HepG2 (cell line): ENCODE data around the gene NTN5. TPM values are rescaled to one million over a fixed set of nuclear protein-coding genes. Genes with fewer than 3 reads are reported as not detected.

ENCODE experiments used
- ARNTL ChIP-seq: sonication (generic); formaldehyde crosslinking; IDR thresholded peaks from 2 replicates; pipeline ENCODE4 v1.4.0; 2020; ENCODE audit warnings: mild to moderate bottlenecking, missing genetic modification reagents
- ATF1 ChIP-seq: IDR thresholded peaks from 2 replicates; pipeline ENCODE4 v1.6.1; 2016; ENCODE audit warnings: mild to moderate bottlenecking, control low read depth
- BRCA1 ChIP-seq: sonication (generic); formaldehyde crosslinking; IDR thresholded peaks from 2 replicates; pipeline ENCODE4 v1.4.0; 2020; ENCODE audit warnings: missing genetic modification reagents
- FOSL2 ChIP-seq: sonication (generic); formaldehyde crosslinking; IDR thresholded peaks from 2 replicates; pipeline ENCODE4 v1.4.0; 2020; ENCODE audit warnings: missing genetic modification reagents
- GATAD1 ChIP-seq: IDR thresholded peaks from 2 replicates; pipeline ENCODE4 v1.6.1; 2016; ENCODE audit warnings: missing genetic modification reagents, missing compliant biosample characterization
- HOXA3 ChIP-seq: sonication (generic); formaldehyde crosslinking; IDR thresholded peaks from 2 replicates; pipeline ENCODE4 v1.5.0; 2020; ENCODE audit warnings: missing genetic modification reagents
- KDM1A ChIP-seq: IDR thresholded peaks from 2 replicates; pipeline ENCODE4 v1.6.1; 2016; ENCODE audit warnings: missing compliant biosample characterization
- NKX3-1 ChIP-seq: sonication (generic); formaldehyde crosslinking; IDR thresholded peaks from 2 replicates; pipeline ENCODE4 v1.5.0; 2020; ENCODE audit warnings: missing genetic modification reagents
- POLR2A ChIP-seq, 2 experiments: IDR thresholded peaks; 2 replicates each; pipeline ENCODE4 v1.6.1; 2011; ENCODE audit warnings: low read depth in 2 of 2, low read length in 2 of 2, mild to moderate bottlenecking in 1 of 2, moderate library complexity in 1 of 2; ENCODE audit not compliant: insufficient read depth in 1 of 2
- REXO4 ChIP-seq: sonication (generic); formaldehyde crosslinking; IDR thresholded peaks from 2 replicates; pipeline ENCODE4 v1.8.0; 2022; ENCODE audit warnings: missing genetic modification reagents, mild to moderate bottlenecking, borderline replicate concordance
- SMAD1 ChIP-seq: sonication (generic); formaldehyde crosslinking; IDR thresholded peaks from 2 replicates; pipeline ENCODE4 v1.4.0; 2020; ENCODE audit warnings: missing genetic modification reagents, low read depth, mild to moderate bottlenecking, borderline replicate concordance
- SPEN ChIP-seq: sonication (generic); formaldehyde crosslinking; IDR thresholded peaks from 2 replicates; pipeline ENCODE4 v1.5.1; 2020; ENCODE audit warnings: low read depth, mild to moderate bottlenecking, missing genetic modification reagents
- THYN1 ChIP-seq: sonication (generic); formaldehyde crosslinking; IDR thresholded peaks from 2 replicates; pipeline ENCODE4 v1.8.1; 2023; ENCODE audit warnings: low read depth, mild to moderate bottlenecking, moderate library complexity, missing genetic modification reagents, borderline replicate concordance
- YY1 ChIP-seq: IDR thresholded peaks from 2 replicates; pipeline ENCODE4 v1.6.1; 2011; ENCODE audit warnings: low read length, low read depth, moderate library complexity, mild to moderate bottlenecking; ENCODE audit not compliant: insufficient read depth, insufficient replicate concordance
- ZNF589 ChIP-seq: sonication (generic); formaldehyde crosslinking; conservative IDR thresholded peaks from 2 replicates; pipeline ENCODE4 v1.8.0; 2022; ENCODE audit warnings: mild to moderate bottlenecking, moderate library complexity, missing genetic modification reagents
- ZNF670 ChIP-seq: sonication (generic); formaldehyde crosslinking; IDR thresholded peaks from 2 replicates; pipeline ENCODE4 v1.8.0; 2022; ENCODE audit warnings: mild to moderate bottlenecking, missing genetic modification reagents, borderline replicate concordance
- polyA plus RNA-seq, 8 experiments: library from polyadenylated mRNA; depleted of rRNA in 3 of 8; stranded (reverse) in 7 of 8; unstranded in 1 of 8; fragments of >200 nt; fragmentation: Illumina TruSeq in 4 of 8; extraction: Trizol in 4 of 8; gene quantifications; 2 replicates each; pipeline versions ENCODE4 v1.2.1 to v1.2.3, GENCODE V29; 2011 to 2016; ENCODE audit warnings: low read depth in 4 of 8, missing spikeins in 1 of 8, mixed read lengths in 1 of 8; ENCODE audit not compliant: insufficient read depth in 1 of 8
- total RNA-seq, 5 experiments: library from RNA; depleted of rRNA; stranded (reverse); fragments of >200 nt; fragmentation: Illumina TruSeq; extraction: Trizol; gene quantifications; 2 replicates each; pipeline ENCODE4 v1.2.3, GENCODE V29; 2016; ENCODE audit warnings: low read depth in 1 of 5
- TF ChIP-seq, protein P1 (sequence below): sonication (generic); formaldehyde crosslinking; IDR thresholded peaks from 2 replicates; pipeline ENCODE4 v1.9.0; 2021; ENCODE audit warnings: missing genetic modification reagents, mild to moderate bottlenecking, borderline replicate concordance
- TF ChIP-seq, protein P2 (sequence below): sonication (generic); formaldehyde crosslinking; IDR thresholded peaks from 2 replicates; pipeline ENCODE4 v1.4.0; 2020; ENCODE audit warnings: missing genetic modification reagents
- TF ChIP-seq, protein P3 (sequence below), 2 experiments: fragments of 450-650 bp in 1 of 2; sonication (generic) in 1 of 2; formaldehyde crosslinking; IDR thresholded peaks; 2 replicates each; pipeline versions ENCODE4 v1.5.0 to v1.8.0; 2020 to 2022; ENCODE audit warnings: mild to moderate bottlenecking in 1 of 2, missing genetic modification reagents in 1 of 2
- TF ChIP-seq, protein P4 (sequence below): sonication (generic); formaldehyde crosslinking; IDR thresholded peaks from 2 replicates; pipeline ENCODE4 v1.4.0; 2020; ENCODE audit warnings: missing genetic modification reagents, borderline replicate concordance
- TF ChIP-seq, protein P5 (sequence below): sonication (generic); formaldehyde crosslinking; IDR thresholded peaks from 2 replicates; pipeline ENCODE4 v1.8.0; 2023; ENCODE audit warnings: mild to moderate bottlenecking, missing genetic modification reagents

Gene NTN5
- total and polyA plus RNA-seq, 2 of the 13 experiments (the other 11 are each of a cell fraction or from before 2014, with no cell fraction given): 0.05 TPM; not detected in 1

DNA sequence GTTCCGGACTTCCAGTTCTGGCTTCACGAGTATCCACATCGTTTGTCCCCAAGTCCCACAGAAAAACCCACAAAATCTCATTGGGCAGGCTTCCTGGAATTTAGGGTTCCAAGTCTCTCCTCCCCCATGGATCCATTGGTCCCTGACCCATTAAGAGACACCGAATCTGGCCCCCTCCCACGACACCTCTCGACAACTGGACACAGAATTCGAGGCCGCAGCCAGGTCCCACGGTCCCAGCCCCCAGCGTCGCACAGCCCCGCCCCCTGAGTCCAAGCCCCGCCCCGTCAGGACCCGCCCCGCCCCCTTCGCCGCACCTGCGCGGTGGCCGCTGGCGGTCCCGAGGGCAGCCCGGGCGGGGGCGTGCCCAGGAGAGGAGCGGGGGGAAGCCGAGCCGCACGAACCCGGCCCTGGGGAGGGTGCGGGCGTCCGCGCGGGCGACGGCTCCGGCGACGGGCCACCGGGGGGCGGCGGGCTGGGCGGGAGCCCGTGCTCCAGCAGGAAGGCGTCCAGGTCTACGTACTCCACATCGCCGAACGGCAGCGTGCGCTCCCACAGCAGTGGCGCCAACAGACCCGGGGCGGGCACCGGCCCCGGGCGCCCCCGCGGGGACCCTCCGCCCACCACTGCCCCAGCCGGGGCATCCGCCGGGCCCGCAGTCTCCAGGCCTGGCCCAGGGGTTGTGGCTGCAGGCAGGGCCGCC lies 37.4 kb downstream of the NTN5 start (continued):
- TF ChIP-seq SPEN (CRISPR knock-in tag): 0 out of 2 replicates have a peak, but pooled peaks have one; percentile 46
- TF ChIP-seq, protein P1, sequence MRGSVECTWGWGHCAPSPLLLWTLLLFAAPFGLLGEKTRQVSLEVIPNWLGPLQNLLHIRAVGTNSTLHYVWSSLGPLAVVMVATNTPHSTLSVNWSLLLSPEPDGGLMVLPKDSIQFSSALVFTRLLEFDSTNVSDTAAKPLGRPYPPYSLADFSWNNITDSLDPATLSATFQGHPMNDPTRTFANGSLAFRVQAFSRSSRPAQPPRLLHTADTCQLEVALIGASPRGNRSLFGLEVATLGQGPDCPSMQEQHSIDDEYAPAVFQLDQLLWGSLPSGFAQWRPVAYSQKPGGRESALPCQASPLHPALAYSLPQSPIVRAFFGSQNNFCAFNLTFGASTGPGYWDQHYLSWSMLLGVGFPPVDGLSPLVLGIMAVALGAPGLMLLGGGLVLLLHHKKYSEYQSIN (CRISPR knock-in tag): no peak
- TF ChIP-seq KDM1A (CRISPR knock-in tag): no peak
- TF ChIP-seq NKX3-1: no peak
- TF ChIP-seq YY1: peak; percentile 24
- TF ChIP-seq REXO4: no peak
- TF ChIP-seq BRCA1 (CRISPR knock-in tag): no peak
- TF ChIP-seq ATF1: no peak
- TF ChIP-seq ZNF670 (CRISPR knock-in tag): no peak
- no peak for TF ChIP-seq ARNTL (CRISPR knock-in tag)
- TF ChIP-seq, protein P2, sequence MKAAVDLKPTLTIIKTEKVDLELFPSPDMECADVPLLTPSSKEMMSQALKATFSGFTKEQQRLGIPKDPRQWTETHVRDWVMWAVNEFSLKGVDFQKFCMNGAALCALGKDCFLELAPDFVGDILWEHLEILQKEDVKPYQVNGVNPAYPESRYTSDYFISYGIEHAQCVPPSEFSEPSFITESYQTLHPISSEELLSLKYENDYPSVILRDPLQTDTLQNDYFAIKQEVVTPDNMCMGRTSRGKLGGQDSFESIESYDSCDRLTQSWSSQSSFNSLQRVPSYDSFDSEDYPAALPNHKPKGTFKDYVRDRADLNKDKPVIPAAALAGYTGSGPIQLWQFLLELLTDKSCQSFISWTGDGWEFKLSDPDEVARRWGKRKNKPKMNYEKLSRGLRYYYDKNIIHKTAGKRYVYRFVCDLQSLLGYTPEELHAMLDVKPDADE: no peak
- no peak for TF ChIP-seq FOSL2 (CRISPR knock-in tag)
- TF ChIP-seq, protein P3, sequence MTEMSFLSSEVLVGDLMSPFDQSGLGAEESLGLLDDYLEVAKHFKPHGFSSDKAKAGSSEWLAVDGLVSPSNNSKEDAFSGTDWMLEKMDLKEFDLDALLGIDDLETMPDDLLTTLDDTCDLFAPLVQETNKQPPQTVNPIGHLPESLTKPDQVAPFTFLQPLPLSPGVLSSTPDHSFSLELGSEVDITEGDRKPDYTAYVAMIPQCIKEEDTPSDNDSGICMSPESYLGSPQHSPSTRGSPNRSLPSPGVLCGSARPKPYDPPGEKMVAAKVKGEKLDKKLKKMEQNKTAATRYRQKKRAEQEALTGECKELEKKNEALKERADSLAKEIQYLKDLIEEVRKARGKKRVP (CRISPR knock-in tag; IDR thresholded peaks at IDR 0.05): no peak
- TF ChIP-seq, protein P4, sequence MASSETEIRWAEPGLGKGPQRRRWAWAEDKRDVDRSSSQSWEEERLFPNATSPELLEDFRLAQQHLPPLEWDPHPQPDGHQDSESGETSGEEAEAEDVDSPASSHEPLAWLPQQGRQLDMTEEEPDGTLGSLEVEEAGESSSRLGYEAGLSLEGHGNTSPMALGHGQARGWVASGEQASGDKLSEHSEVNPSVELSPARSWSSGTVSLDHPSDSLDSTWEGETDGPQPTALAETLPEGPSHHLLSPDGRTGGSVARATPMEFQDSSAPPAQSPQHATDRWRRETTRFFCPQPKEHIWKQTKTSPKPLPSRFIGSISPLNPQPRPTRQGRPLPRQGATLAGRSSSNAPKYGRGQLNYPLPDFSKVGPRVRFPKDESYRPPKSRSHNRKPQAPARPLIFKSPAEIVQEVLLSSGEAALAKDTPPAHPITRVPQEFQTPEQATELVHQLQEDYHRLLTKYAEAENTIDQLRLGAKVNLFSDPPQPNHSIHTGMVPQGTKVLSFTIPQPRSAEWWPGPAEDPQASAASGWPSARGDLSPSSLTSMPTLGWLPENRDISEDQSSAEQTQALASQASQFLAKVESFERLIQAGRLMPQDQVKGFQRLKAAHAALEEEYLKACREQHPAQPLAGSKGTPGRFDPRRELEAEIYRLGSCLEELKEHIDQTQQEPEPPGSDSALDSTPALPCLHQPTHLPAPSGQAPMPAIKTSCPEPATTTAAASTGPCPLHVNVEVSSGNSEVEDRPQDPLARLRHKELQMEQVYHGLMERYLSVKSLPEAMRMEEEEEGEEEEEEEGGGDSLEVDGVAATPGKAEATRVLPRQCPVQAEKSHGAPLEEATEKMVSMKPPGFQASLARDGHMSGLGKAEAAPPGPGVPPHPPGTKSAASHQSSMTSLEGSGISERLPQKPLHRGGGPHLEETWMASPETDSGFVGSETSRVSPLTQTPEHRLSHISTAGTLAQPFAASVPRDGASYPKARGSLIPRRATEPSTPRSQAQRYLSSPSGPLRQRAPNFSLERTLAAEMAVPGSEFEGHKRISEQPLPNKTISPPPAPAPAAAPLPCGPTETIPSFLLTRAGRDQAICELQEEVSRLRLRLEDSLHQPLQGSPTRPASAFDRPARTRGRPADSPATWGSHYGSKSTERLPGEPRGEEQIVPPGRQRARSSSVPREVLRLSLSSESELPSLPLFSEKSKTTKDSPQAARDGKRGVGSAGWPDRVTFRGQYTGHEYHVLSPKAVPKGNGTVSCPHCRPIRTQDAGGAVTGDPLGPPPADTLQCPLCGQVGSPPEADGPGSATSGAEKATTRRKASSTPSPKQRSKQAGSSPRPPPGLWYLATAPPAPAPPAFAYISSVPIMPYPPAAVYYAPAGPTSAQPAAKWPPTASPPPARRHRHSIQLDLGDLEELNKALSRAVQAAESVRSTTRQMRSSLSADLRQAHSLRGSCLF (CRISPR knock-in tag): no peak
- TF ChIP-seq, protein P5, sequence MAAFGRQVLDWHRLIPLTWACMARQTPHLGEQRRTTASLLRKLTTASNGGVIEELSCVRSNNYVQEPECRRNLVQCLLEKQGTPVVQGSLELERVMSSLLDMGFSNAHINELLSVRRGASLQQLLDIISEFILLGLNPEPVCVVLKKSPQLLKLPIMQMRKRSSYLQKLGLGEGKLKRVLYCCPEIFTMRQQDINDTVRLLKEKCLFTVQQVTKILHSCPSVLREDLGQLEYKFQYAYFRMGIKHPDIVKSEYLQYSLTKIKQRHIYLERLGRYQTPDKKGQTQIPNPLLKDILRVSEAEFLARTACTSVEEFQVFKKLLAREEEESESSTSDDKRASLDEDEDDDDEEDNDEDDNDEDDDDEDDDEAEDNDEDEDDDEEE (CRISPR knock-in tag): 0 out of 2 replicates have a peak, but pooled peaks have one; percentile 59
- TF ChIP-seq THYN1 (CRISPR knock-in tag): no peak
- no peak; the same call in 1 of the 2 replicates for TF ChIP-seq HOXA3 (CRISPR knock-in tag)
- no peak for TF ChIP-seq SMAD1 (CRISPR knock-in tag)
- peak; percentile 59 to 85 for TF ChIP-seq POLR2A (IDR thresholded peaks at IDR 0.05; ENCODE audit: insufficient read depth in 1 of 2, low read depth in 2 of 2, low read length in 2 of 2)
- no peak for TF ChIP-seq ZNF589
- TF ChIP-seq GATAD1 (CRISPR knock-in tag): peak; percentile 23; the same call in 1 of the 2 replicates
